ENCODE results near the gene NOX3. TPM values are rescaled to one million over a fixed set of nuclear protein-coding genes. Genes with fewer than 3 reads are reported as not detected.

The NOX3 gene
- total and polyA plus RNA-seq, 2 of the 8 experiments (the other 6 are each of a cell fraction or from before 2014, with no cell fraction given), result not detected

DNA sequence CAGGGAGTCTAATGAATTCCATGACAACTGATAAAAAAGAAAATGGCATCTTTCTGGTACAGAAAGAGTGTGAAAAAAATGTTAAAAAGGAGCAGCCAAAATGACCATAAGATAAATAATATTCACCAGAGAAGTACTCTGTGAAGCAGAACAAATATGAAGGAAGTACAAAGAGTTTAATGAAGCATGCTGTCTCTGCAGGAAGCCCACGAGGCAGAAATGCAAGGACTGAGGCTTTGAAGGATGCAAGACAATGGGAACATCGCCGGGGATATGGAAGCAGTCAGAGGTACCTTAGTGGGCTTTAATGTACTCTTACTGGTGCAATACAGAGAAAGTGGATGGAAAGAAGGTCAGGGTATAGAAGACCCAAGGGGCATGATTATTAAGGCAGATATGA is 50.7 kb downstream of the NOX3 start:
- Histone ChIP-seq H3K9me3 (ENCODE audit: insufficient read depth in 2 of 2, low read depth in 1 of 2, low read length in 1 of 2) (no peaks in the 10 kb centered on the region), H3K9ac (replicated peaks in 1 of 4; ENCODE audit: extremely low read depth in 1 of 4, low read depth in 3 of 4, low read length in 3 of 4) (no peak overlapping the region), H2AK5ac (ENCODE audit: low read depth, low read length) (no peak overlapping the region), H4K8ac (ENCODE audit: extremely low read depth, insufficient read depth, low read length) (no peak overlapping the region), H3K14ac (ENCODE audit: insufficient read length) (no peak overlapping the region), H2BK5ac (ENCODE audit: low read depth, low read length) (no peak overlapping the region), H3K23ac (ENCODE audit: insufficient read length) (no peak overlapping the region), H2BK20ac (ENCODE audit: low read length) (no peak overlapping the region), H2BK12ac (ENCODE audit: low read depth, low read length) (no peak overlapping the region), H3K18ac (ENCODE audit: extremely low read depth, low read length) (no peak overlapping the region), H3K79me2 (ENCODE audit: control insufficient read depth in 1 of 2, insufficient read depth in 2 of 2, low read length in 2 of 2) (no peaks in the 10 kb centered on the region), H4K91ac (replicated peaks; ENCODE audit: insufficient read length, low read length) (no peak overlapping the region), H3K4me3 (ENCODE audit: extremely low read depth in 1 of 4, insufficient read depth in 2 of 4, low read depth in 3 of 4, low read length in 4 of 4) (no peak overlapping the region), H3K4ac (replicated peaks; ENCODE audit: insufficient read length, low read depth, low read length) (no peak overlapping the region), H3K79me1 (ENCODE audit: low read depth, low read length) (no peaks in the 10 kb centered on the region), H3K36me3 (ENCODE audit: control insufficient read depth in 2 of 4, insufficient read depth in 4 of 4, low read length in 3 of 4) (no peaks in the 10 kb centered on the region), H3K27ac (ENCODE audit: low read depth, low read length) (no peak overlapping the region), H3K23me2 (ENCODE audit: low read depth, low read length) (no peaks in the 10 kb centered on the region), H4K5ac (ENCODE audit: insufficient read length, low read depth, low read length) (no peak overlapping the region), H3K4me2 (ENCODE audit: insufficient read depth in 1 of 2, low read depth in 2 of 2, low read length in 2 of 2) (no peak overlapping the region), H3K56ac (replicated peaks; ENCODE audit: insufficient read length, low read depth, low read length) (no peak overlapping the region), H2BK120ac (replicated peaks; ENCODE audit: low read depth, low read length) (no peak overlapping the region), H3K4me1 (replicated peaks in 1 of 4; ENCODE audit: control insufficient read depth in 3 of 4, insufficient read depth in 4 of 4, low read length in 3 of 4) (no peaks in the 10 kb centered on the region), H3K27me3 (replicated peaks in 1 of 4; ENCODE audit: control insufficient read depth in 3 of 4, extremely low read depth in 1 of 4, insufficient read depth in 3 of 4, low read length in 3 of 4) (no peaks in the 10 kb centered on the region; a peak in 1 of 7 replicates), H2BK15ac (ENCODE audit: low read length) (no peak overlapping the region), H2AFZ (ENCODE audit: low read length) (no peak overlapping the region), H4K20me1 (replicated peaks in 1 of 2; ENCODE audit: control insufficient read depth in 1 of 2, insufficient read depth in 2 of 2, low read length in 2 of 2) (no peaks in the 10 kb centered on the region)
- TF ChIP-seq, protein P1, sequence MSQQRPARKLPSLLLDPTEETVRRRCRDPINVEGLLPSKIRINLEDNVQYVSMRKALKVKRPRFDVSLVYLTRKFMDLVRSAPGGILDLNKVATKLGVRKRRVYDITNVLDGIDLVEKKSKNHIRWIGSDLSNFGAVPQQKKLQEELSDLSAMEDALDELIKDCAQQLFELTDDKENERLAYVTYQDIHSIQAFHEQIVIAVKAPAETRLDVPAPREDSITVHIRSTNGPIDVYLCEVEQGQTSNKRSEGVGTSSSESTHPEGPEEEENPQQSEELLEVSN (IDR thresholded peaks at IDR 0.05), result no peak
- TF ChIP-seq NANOG (IDR thresholded peaks at IDR 0.05; ENCODE audit: insufficient read depth, low read depth, low read length, poor library complexity, severe bottlenecking), result no peak
- TF ChIP-seq GABPA (IDR thresholded peaks at IDR 0.05; ENCODE audit: borderline replicate concordance, insufficient read depth, low read length), result no peak
- TF ChIP-seq TAF7 (optimal IDR thresholded peaks at IDR 0.05; ENCODE audit: borderline replicate concordance, low read depth, low read length), result no peak
- TF ChIP-seq TCF12 (IDR thresholded peaks at IDR 0.05; ENCODE audit: low read depth, low read length), result no peak
- FAIRE-seq (no peak), DNase-seq (ENCODE audit: low read depth in 1 of 2, low spot score in 2 of 2) (no peak)
- ChIA-PET POLR2A (ENCODE audit: partially characterized antibody) (interaction anchor here (0.6 kb wide), 1 partner anchor 687 kb away, joined by 3 read pairs; no protein-coding TSS in a partner anchor), CTCF (ENCODE audit: partially characterized antibody) (interaction anchor here (1.4 kb wide), 1 partner anchor 19 kb away, joined by 3 read pairs; no protein-coding TSS in a partner anchor)
- WGBS, 2 experiments (ENCODE audit: extremely low coverage in 1 of 2, insufficient coverage in 1 of 2, insufficient read length in 1 of 2, insufficient replicate concordance in 2 of 2, low coverage in 1 of 2, low lambda C conversion rate in 2 of 2, missing lambda C conversion rate in 1 of 2), result 67% methylated on average over 3 of the region's 3 CpGs; no CpG with 5 or more reads in 1 of the 2 experiments
